Mesendoderm (in vitro differentiated cells): ENCODE results near the gene ZFP1.
A peak's percentile ranks its signal among the peaks of the same experiment; 100 is the strongest.

Experiments used
- DNase-seq: peaks from one replicate; pipeline ENCODE4 v3.0.0; 2013
- H2AK5ac ChIP-seq: 2 replicates; pipeline ENCODE4 v1.6.1; 2013; ENCODE audit warnings: low read length, inconsistent platforms
- H2BK120ac ChIP-seq: 2 replicates; pipeline ENCODE4 v1.6.1; 2013; ENCODE audit warnings: low read depth, mild to moderate bottlenecking, low read length, moderate library complexity, mixed read lengths
- H2BK15ac ChIP-seq: replicated peaks from 2 replicates; pipeline ENCODE4 v1.6.1; 2013; ENCODE audit warnings: low read depth, mild to moderate bottlenecking, moderate library complexity
- H2BK5ac ChIP-seq: 2 replicates; pipeline ENCODE4 v1.6.1; 2013; ENCODE audit warnings: low read length, inconsistent platforms
- H3K18ac ChIP-seq: 2 replicates; pipeline ENCODE4 v1.6.1; 2013; ENCODE audit warnings: mild to moderate bottlenecking, low read length, mixed read lengths
- H3K23ac ChIP-seq: one replicate; pipeline ENCODE4 v1.6.1; 2013; ENCODE audit warnings: low read length
- H3K27ac ChIP-seq: 2 replicates; pipeline ENCODE4 v1.5.1; 2013; ENCODE audit warnings: low read depth, mild to moderate bottlenecking, inconsistent platforms, low read length, moderate library complexity
- H3K27me3 ChIP-seq: 2 replicates; pipeline ENCODE4 v1.6.1; 2013; ENCODE audit warnings: low read length, control low read depth, mild to moderate bottlenecking, inconsistent platforms; ENCODE audit not compliant: insufficient read depth, poor library complexity
- H3K36me3 ChIP-seq: 2 replicates; pipeline ENCODE4 v1.6.1; 2013; ENCODE audit warnings: low read length, inconsistent platforms; ENCODE audit not compliant: control insufficient read depth, insufficient read depth
- H3K4ac ChIP-seq: one replicate; pipeline ENCODE4 v1.6.1; 2013; ENCODE audit warnings: low read depth, mild to moderate bottlenecking, low read length, moderate library complexity
- H3K4me1 ChIP-seq: 2 replicates; pipeline ENCODE4 v1.6.1; 2013; ENCODE audit warnings: low read depth, low read length, inconsistent platforms; ENCODE audit not compliant: control insufficient read depth
- H3K4me2 ChIP-seq: 2 replicates; pipeline ENCODE4 v1.6.1; 2013; ENCODE audit warnings: low read length
- H3K4me3 ChIP-seq: 2 replicates; pipeline ENCODE4 v1.5.1; 2013; ENCODE audit warnings: mild to moderate bottlenecking, low read length
- H3K56ac ChIP-seq: one replicate; pipeline ENCODE4 v1.6.1; 2013; ENCODE audit warnings: low read length
- H3K79me1 ChIP-seq: 2 replicates; pipeline ENCODE4 v1.6.1; 2013; ENCODE audit warnings: low read length, inconsistent platforms
- H3K79me2 ChIP-seq: 2 replicates; pipeline ENCODE4 v1.6.1; 2013; ENCODE audit warnings: mild to moderate bottlenecking, low read length; ENCODE audit not compliant: control insufficient read depth, insufficient read depth
- H3K9ac ChIP-seq: 2 replicates; pipeline ENCODE4 v1.6.1; 2013; ENCODE audit warnings: low read length, inconsistent platforms
- H4K5ac ChIP-seq: one replicate; pipeline ENCODE4 v1.6.1; 2013; ENCODE audit warnings: low read length
- H4K8ac ChIP-seq: one replicate; pipeline ENCODE4 v1.6.1; 2013; ENCODE audit warnings: low read depth, mild to moderate bottlenecking, control low read depth, low read length, moderate library complexity
- WGBS: extraction: QIAGEN DNeasy Blood & Tissue Kit; methylation state at CpG from one replicate; pipeline ENCODE4 v1.1.7; 2013; ENCODE audit warnings: low lambda C conversion rate, missing lambda C conversion rate; ENCODE audit not compliant: insufficient coverage; ENCODE audit errors: extremely low coverage; 5-methylcytosine and 5-hydroxymethylcytosine counted together

The ZFP1 gene

DNA sequence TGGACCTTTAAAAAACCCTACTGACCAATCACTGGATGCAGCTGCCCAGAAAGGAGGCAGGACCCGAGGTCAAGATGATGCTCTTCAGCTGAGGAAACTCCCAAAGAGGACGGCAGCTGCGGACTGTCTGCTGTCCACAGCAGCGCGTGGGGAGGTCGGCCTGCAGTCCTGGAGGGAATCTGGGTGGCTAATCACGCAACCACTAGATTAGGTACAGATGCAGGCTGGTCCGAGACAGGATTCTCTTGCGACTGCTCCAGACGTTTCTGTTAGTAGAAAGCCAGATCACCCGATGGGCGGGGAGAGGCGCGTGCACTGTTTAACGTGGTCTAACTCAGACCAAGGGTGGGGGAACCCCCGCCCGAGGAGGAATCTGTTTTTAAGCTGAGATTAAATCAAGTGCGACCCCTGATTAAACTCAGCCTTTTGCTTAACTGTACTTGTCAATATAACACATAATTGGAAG lies 49.8 kb downstream of the ZFP1 start:
- Histone ChIP-seq H3K4me3 (no peak overlapping the region), H4K5ac (no peak overlapping the region), H3K27ac (no peak overlapping the region), H3K27me3 (no peaks in the 10 kb centered on the region), H3K79me2 (no peaks in the 10 kb centered on the region), H4K8ac (no peak overlapping the region), H3K4me2 (no peak overlapping the region), H3K4me1 (peaks cover 6% of the 10 kb centered on the region), H3K56ac (peak overlapping the region; percentile 31), H2BK120ac (no peak overlapping the region), H2BK5ac (no peak overlapping the region), H3K23ac (peak overlapping the region; percentile 4), H3K79me1 (no peaks in the 10 kb centered on the region), H3K4ac (no peak overlapping the region), H3K18ac (no peak overlapping the region), H3K9ac (no peak overlapping the region), H2BK15ac (no peak overlapping the region), H2AK5ac (no peak overlapping the region), H3K36me3 (no peaks in the 10 kb centered on the region)
- WGBS, result no CpG with 5 or more reads among the region's 18 CpGs
- DNase-seq, result no peak

- Histone ChIP-seq H3K56ac (no peak overlapping the region), H3K4me2 (no peak overlapping the region)
- no peak for DNase-seq
Measured at GRCh38 chr16:75202069-75202590, 53.8 kb downstream of the ZFP1 start.

GRCh38 chr16:75203096-75203495 lies 54.8 kb downstream of the ZFP1 start:
- Histone ChIP-seq H3K9ac (no peak overlapping the region), H3K4me2 (no peak overlapping the region), H4K8ac (no peak overlapping the region), H3K18ac (no peak overlapping the region), H3K27ac (no peak overlapping the region), H3K4me3 (no peak overlapping the region), H3K56ac (peak overlapping the region; percentile 42), H4K5ac (no peak overlapping the region), H3K23ac (no peak overlapping the region), H3K79me1 (no peaks in the 10 kb centered on the region), H3K36me3 (no peaks in the 10 kb centered on the region), H2BK15ac (no peak overlapping the region), H3K4me1 (peaks cover 5% of the 10 kb centered on the region), H3K4ac (no peak overlapping the region), H3K79me2 (no peaks in the 10 kb centered on the region), H2AK5ac (no peak overlapping the region), H2BK5ac (no peak overlapping the region), H3K27me3 (no peaks in the 10 kb centered on the region), H2BK120ac (no peak overlapping the region)
- whole genome bisulfite sequencing, result no CpG with 5 or more reads among the region's 12 CpGs
- DNase-seq, result no peak

More at GRCh38 chr16:75202069-75202590, 53.8 kb downstream of the ZFP1 start:
- no peaks in the 10 kb centered on the region for H3K79me1 ChIP-seq
- H4K5ac ChIP-seq, result no peak overlapping the region
- no peak overlapping the region for H3K23ac ChIP-seq
- no peak overlapping the region for H3K9ac ChIP-seq
- H2BK5ac ChIP-seq, result no peak overlapping the region
- no peak overlapping the region for H3K27ac ChIP-seq
- H3K4ac ChIP-seq, result no peak overlapping the region
- H3K18ac ChIP-seq, result no peak overlapping the region
- H3K36me3 ChIP-seq, result no peaks in the 10 kb centered on the region
- WGBS, result no CpG with 5 or more reads among the region's 13 CpGs
- H2BK120ac ChIP-seq, result no peak overlapping the region
- H4K8ac ChIP-seq, result no peak overlapping the region
- no peak overlapping the region for H2AK5ac ChIP-seq
- no peak overlapping the region for H3K4me3 ChIP-seq
- no peaks in the 10 kb centered on the region for H3K27me3 ChIP-seq
- no peaks in the 10 kb centered on the region for H3K79me2 ChIP-seq
- no peak overlapping the region for H2BK15ac ChIP-seq
- H3K4me1 ChIP-seq, result peaks cover 8% of the 10 kb centered on the region

GRCh38 chr16:75203667-75204409 lies 55.5 kb downstream of the ZFP1 start:
- Histone ChIP-seq H3K4me1 (peaks cover 4% of the 10 kb centered on the region), H3K27ac (no peak overlapping the region), H2BK15ac (no peak overlapping the region), H4K5ac (no peak overlapping the region), H2BK5ac (no peak overlapping the region), H3K4me3 (no peak overlapping the region), H3K18ac (no peak overlapping the region), H3K56ac (peak overlapping the region; percentile 42), H2AK5ac (no peak overlapping the region), H3K4ac (peak overlapping the region; percentile 72), H3K36me3 (no peaks in the 10 kb centered on the region), H3K79me1 (no peaks in the 10 kb centered on the region), H3K27me3 (no peaks in the 10 kb centered on the region), H4K8ac (no peak overlapping the region), H3K79me2 (no peaks in the 10 kb centered on the region), H2BK120ac (no peak overlapping the region), H3K9ac (no peak overlapping the region), H3K23ac (peak overlapping the region; percentile 45), H3K4me2 (no peak overlapping the region)
- no CpG with 5 or more reads among the region's 13 CpGs for WGBS
- peak; percentile 72 for DNase-seq

- peaks cover 4% of the 10 kb centered on the region for H3K4me1 ChIP-seq
- H3K9ac ChIP-seq, result no peak overlapping the region
- no peaks in the 10 kb centered on the region for H3K79me1 ChIP-seq
- no peak for DNase-seq
- H3K18ac ChIP-seq, result no peak overlapping the region
- no peak overlapping the region for H2BK120ac ChIP-seq
- no peak overlapping the region for H3K56ac ChIP-seq
- no CpG with 5 or more reads among the region's 6 CpGs for WGBS
- no peak overlapping the region for H2AK5ac ChIP-seq
- no peak overlapping the region for H2BK5ac ChIP-seq
- H3K36me3 ChIP-seq, result no peaks in the 10 kb centered on the region
- no peaks in the 10 kb centered on the region for H3K79me2 ChIP-seq
- H4K8ac ChIP-seq, result no peak overlapping the region
- H3K4ac ChIP-seq, result peak overlapping the region; percentile 72
- no peak overlapping the region for H3K27ac ChIP-seq
- no peak overlapping the region for H4K5ac ChIP-seq
- no peak overlapping the region for H3K23ac ChIP-seq
- no peak overlapping the region for H2BK15ac ChIP-seq
- no peak overlapping the region for H3K4me3 ChIP-seq
- no peaks in the 10 kb centered on the region for H3K27me3 ChIP-seq
- no peak overlapping the region for H3K4me2 ChIP-seq
Measured at GRCh38 chr16:75204410-75204758, 56.1 kb downstream of the ZFP1 start.
